Measurements from ENCODE around the gene WFIKKN1.

Gene WFIKKN1

DNA sequence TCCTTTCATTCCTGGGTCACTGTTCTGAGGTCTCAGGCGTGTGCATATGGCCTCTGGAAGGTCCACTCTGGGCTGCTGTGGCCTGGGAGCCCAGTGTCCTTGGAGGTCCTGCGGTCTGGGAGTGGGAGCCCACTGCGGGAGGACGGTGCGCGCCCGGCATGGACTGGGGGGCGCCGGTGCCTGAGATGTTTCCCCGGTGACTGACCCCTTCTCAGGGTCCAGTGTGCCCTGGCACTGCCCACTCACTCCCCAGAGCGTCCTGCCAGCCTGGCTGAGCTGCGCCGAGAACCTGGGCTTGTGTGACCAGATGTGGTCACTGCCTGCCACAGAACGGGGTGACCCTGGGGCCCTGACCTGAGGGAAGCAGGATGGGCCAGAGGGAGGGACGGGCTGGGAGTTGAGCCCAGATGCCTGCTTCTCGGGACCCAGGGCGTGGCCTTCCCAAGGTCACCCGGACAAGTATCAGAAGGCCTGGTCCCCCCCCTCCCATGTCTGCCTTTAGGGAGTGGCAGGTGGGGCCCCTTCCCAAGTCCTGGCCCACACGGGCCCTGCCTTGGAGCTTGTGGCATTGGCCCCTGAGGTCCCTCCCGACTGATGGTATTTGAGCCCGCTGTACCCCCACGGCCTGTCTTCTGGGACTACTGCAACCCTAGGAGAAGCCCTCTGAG lies 43.6 kb downstream of the WFIKKN1 start:
- no peak for DNase-seq (ENCODE audit: low spot score)

DNA sequence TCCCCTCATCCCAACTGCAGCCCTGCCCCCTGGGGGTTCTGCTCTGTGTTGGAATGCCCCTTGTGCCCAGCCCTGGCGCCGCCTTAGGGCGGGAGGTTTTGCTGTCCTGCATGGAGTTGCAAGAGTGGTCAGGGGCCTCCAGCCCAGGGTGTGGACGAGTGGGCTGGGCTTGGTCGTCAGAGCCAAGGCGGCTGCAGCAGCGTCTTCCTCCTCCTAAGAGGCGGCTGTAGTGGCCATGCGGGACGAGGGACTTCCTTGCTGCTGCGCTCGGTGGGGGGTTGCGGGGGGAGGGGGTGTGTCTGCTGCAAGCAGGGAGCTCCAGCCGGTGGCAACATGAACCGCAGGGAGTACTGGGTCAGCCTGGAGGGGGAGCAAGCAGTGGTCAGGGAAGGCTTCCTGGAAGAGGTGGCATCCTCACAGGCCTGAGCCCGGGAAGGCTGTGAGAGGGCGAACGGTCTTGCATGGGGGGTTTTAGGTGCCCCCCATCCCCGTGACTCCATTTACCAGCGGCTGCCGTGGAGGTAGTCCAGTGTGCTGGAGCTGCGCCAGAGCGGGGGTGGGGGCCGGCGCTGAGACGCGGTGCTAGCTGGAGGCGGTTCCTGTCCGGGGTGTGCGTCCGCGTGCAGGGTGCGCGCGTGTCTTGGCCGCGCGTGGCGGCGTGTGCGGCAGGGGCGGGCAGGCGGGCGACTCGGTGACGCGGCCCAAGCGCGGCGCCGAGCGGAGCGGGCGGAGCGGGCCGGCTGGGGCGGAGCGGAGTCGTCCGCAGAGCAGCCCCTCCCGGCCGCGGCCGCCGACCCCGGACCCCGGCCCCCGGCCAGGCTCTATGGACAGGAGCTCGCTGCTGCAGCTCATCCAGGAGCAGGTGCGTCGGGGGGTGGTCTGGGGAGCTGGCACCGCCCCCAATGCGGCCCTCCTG lies 44.4 kb downstream of the WFIKKN1 start, which contains the start of gene RHBDL1:
RHBDL1 (plus strand) TSS at position 704 of the 916 bp plus-strand sequence; CDS start at position 824, 120 bp downstream.
- DNase-seq (ENCODE audit: low spot score), result peak; percentile 48

DNA sequence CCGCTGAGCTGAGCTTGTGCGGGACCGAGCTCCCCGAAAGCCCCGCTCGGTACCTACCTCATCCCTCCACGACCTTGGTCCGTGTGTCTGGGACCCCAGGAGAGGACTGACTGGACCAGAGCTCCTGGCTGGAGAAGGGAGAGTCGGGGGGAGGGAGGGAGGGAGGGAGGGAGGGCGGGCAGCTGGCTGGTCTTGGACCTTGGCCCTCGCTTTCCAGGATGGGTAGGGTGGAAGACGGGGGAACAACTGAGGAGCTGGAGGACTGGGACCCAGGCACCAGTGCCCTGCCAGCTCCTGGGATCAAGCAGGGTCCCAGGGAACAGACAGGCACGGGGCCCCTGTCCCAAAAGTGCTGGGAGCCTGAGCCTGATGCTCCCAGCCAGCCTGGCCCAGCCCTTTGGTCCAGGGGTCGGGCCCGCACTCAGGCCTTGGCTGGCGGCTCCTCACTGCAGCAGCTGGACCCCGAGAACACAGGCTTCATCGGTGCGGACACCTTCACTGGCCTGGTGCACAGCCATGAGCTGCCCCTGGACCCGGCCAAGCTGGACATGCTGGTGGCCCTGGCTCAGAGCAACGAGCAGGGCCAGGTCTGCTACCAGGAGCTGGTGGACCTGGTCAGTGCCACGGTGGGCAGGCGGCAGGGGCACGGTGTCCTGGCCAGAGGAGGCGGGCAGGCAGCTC lies 45.2 kb downstream of the WFIKKN1 start:
- DNase-seq (ENCODE audit: low spot score), result peak; percentile 59

DNA sequence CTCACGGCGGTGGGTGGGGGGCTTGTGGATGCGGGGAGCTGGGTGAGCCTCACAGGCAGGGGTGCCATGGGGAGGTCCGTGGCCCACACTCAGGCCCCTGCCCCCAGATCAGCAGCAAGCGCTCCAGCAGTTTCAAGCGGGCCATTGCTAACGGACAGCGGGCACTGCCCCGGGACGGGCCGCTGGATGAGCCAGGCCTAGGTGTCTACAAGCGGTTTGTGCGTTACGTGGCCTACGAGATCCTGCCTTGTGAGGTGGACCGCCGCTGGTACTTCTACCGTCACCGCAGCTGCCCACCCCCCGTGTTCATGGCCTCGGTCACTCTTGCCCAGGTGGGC lies 45.7 kb downstream of the WFIKKN1 start:
- DNase-seq (ENCODE audit: low spot score), result no peak

DNA sequence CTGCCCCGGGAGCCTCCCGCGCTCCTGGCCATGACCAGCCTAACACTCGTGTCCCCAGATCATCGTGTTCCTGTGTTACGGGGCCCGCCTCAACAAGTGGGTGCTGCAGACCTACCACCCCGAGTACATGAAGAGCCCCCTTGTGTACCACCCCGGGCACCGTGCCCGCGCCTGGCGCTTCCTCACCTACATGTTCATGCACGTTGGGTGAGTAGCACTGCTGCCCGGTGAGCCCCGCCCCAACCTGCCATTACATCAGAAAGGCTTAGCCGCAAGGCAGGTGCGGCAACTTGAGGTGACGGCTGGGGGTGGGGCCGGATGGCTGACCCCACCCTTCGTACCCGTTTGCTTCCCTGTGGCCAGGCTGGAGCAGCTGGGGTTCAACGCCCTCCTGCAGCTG lies 46.1 kb downstream of the WFIKKN1 start:
- no peak for DNase-seq (ENCODE audit: low spot score)

DNA sequence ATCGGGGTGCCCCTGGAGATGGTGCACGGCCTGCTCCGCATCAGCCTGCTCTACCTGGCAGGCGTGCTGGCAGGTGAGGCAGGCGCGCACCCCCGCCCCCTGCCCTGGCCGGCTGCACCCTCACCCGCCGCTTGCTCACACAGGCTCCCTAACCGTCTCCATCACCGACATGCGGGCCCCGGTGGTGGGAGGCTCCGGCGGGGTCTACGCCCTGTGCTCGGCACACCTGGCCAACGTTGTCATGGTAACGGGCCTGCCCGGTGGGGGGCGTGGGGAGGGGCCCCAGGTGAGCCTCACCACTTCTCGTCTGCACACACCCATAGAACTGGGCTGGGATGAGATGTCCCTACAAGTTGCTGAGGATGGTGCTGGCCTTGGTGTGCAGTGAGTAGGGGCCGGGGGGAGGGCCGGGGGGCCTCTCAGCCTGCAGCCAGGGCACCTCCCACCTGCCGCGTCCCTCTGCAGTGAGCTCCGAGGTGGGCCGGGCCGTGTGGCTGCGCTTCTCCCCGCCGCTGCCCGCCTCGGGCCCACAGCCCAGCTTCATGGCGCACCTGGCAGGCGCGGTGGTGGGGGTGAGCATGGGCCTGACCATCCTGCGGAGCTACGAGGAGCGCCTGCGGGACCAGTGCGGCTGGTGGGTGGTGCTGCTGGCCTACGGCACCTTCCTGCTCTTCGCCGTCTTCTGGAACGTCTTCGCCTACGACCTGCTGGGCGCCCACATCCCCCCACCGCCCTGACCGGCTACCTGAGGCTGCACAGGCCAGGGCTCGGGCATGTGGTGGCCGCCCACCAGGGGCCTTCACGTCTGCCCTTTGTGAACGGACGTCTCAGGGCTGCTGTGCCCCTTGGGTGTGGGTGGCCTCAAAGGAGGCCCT lies 46.8 kb downstream of the WFIKKN1 start:
- no peak for DNase-seq (ENCODE audit: low spot score)

DNA sequence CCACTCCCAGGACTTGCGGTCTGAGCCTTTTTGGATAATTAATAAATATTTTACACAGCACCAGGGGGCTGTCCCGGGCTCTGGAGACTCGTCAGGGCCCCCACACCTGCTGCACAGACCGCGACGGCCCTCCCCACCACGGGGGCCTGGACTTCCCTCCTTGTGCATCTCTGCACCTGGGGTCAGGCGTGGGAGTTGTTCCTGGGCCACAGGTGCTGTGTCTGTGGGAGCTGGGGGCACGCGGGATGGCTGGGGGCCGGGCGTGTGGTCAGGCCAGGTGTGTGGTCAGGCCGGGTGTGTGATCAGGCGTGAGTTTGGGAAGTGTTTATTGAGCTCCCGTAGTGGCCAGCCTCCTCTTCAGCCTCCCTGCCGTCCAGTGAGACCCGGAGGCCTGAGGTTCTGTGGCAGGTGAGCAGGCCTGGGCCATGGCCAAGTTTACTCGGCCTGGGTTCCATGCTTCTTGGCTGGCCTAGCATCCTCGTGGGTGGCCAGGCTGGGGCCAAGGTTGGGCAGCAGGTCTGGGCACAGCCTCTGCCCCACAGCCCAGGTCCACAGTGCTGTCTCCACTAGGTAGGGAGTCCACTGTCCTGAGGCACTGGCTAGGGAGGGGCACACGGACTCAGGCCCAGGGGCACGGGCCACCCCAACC lies 47.5 kb downstream of the WFIKKN1 start:
- no peak for DNase-seq (ENCODE audit: low spot score)

DNA sequence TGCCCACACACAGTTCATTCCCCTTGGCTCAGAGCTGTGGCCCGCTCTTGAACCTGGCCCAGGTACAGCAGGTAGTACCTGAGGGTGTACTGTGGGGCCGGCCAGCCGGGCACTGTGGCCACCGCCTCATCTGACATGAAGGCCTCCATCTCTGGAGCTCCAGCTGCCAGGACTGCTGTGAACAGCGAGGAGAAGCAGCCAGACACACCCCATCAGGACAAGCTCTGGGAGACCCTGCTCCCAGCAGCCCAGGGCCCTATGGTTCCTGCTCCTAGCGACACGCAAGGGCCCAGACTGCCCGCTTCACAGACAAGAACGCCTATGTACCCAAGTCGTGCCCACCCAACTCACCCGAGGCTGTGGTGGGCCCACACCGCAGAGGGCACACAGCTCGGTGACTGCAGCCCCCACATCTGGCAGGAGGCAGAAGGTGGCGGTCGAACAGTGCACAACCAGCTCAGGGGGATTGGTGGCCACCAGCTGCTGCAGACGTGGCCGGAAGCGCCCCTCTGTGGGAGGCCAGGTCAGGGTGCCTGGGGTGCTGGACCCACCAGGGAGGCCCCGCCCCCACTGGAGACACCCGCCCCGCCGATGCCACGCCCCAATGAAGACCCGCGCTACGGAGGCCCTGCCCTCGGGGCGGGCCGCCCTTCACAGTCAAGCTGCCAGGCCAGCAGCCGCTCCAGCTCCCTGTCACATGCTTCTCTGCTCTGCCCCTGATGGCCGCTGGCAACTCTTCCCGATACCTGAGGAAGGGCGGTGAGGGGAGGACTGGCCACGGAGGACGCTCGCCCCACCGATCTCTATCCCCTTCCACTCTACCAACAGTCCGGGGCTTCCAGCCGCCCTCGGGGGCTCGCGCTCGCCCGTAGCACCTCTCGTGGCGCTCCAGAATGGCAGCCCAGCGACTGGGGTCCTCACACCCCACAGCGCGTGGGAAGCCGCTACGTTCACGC lies 48.4 kb downstream of the WFIKKN1 start:
- DNase-seq (ENCODE audit: low spot score), result peak; percentile 48

DNA sequence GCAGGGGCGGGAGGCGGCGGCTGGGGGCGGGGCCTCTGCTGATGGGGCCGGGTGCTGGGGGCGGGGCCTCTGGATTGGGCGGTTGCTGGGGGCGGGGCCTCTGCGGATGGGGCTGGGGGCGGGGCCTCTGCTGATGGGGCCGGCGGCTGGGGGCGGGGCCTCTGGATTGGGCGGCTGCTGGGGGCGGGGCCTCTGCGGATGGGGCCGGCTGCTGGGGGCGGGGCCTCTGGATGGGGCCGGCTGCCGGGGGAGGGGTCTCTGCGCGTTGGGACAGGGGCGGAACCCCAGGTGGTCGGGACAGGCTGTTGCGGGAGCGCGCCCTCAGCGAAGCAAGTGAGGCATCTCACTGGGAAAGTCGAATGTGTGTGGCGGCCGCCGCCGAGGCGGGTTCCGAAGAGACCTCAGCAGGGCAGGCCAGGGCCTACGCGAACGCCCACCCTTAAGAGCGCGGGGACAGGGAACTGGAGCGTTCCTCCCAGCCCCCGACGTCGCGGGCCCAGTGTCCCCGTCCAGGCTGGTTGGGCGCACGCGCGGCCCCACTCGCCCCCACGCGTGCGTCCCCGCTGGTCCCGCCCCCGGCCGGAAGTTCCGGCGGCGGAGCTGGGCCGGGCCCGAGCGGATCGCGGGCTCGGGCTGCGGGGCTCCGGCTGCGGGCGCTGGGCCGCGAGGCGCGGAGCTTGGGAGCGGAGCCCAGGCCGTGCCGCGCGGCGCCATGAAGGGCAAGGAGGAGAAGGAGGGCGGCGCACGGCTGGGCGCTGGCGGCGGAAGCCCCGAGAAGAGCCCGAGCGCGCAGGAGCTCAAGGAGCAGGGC lies 49.2 kb downstream of the WFIKKN1 start, which contains the start of gene STUB1:
STUB1 (plus strand) TSS at position 597 of the 811 bp plus-strand sequence; CDS start at position 713, 116 bp downstream.
- peak; percentile 81 for DNase-seq (ENCODE audit: low spot score)

- DNase-seq (ENCODE audit: low spot score), result no peak
These were observed 49.8 kb downstream of the WFIKKN1 start for GRCh38 chr16:680625-680945.

DNA sequence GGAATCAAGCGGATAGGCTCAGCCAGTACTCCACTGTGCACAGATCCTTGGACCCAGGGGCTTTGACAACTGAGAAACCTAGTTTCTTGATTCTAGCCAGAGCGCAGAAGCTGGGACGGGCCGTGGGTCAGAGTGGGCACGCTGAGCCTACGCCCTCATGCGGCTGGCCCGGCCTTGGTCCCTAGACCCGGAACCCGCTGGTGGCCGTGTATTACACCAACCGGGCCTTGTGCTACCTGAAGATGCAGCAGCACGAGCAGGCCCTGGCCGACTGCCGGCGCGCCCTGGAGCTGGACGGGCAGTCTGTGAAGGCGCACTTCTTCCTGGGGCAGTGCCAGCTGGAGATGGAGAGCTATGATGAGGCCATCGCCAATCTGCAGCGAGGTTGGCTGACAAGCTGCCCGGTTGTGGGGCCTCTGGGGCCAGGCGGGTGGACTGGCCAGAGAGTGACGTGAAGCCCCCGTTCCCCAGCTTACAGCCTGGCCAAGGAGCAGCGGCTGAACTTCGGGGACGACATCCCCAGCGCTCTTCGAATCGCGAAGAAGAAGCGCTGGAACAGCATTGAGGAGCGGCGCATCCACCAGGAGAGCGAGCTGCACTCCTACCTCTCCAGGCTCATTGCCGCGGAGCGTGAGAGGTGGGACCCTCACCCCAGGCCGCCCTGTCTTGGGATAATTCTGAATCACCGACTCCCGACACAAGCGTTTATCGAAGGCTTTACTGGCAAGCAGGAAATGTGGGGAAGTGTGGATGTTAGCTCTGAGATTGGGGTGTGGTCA lies 50.4 kb downstream of the WFIKKN1 start:
- no peak for DNase-seq (ENCODE audit: low spot score)

DNA sequence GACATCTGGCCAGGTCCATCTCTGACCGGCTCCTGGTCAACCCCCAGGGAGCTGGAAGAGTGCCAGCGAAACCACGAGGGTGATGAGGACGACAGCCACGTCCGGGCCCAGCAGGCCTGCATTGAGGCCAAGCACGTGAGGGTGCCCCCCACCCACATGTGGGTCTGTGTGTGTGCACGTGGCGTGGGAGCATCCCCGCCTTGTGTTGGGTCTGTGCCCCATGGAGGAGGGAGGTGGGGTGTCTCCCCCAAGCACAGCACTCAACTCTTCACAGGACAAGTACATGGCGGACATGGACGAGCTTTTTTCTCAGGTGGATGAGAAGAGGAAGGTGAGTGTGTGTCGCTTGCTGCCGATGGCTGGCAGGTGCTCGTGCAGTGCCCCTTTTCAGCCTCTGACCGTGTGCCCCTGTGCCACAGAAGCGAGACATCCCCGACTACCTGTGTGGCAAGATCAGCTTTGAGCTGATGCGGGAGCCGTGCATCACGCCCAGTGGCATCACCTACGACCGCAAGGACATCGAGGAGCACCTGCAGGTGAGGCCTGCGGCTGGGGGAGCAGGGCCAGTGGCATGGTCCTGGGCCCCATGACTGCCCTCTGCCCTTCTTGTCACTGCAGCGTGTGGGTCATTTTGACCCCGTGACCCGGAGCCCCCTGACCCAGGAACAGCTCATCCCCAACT lies 51.1 kb downstream of the WFIKKN1 start:
- no peak for DNase-seq (ENCODE audit: low spot score)

DNA sequence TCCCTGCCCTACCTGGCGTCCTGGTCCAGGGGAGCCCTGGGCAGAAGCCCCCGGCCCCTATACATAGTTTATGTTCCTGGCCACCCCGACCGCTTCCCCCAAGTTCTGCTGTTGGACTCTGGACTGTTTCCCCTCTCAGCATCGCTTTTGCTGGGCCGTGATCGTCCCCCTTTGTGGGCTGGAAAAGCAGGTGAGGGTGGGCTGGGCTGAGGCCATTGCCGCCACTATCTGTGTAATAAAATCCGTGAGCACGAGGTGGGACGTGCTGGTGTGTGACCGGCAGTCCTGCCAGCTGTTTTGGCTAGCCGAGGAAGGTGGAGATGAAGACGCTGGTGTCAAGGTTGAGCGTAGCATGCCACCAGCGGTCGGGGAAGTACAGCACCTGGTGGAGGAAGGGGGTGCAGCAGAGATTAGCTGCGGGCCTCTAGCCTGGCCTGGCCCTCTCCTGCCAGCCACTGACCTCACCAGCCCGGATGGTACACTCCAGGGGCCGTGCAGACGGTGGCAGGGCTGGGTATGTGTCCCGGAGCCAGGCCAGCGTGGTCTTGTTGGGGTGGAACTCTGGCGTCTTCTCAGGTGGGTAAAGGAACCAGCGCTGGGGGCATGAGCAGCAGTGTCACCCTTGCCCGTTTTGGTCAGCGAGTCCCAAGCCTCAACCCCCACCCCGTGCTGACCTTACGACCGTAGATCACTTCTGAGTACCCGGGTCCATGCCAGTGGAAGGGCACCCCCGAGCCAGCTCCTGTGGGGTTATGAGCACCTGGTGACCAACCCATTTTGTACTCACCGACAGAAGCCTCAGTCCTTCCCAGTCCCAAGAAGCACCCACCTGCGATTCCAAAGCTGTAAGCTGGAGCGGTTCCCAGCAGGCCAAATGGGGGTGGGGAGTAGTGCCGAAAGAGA lies 52.0 kb downstream of the WFIKKN1 start:
- DNase-seq (ENCODE audit: low spot score), result no peak

DNA sequence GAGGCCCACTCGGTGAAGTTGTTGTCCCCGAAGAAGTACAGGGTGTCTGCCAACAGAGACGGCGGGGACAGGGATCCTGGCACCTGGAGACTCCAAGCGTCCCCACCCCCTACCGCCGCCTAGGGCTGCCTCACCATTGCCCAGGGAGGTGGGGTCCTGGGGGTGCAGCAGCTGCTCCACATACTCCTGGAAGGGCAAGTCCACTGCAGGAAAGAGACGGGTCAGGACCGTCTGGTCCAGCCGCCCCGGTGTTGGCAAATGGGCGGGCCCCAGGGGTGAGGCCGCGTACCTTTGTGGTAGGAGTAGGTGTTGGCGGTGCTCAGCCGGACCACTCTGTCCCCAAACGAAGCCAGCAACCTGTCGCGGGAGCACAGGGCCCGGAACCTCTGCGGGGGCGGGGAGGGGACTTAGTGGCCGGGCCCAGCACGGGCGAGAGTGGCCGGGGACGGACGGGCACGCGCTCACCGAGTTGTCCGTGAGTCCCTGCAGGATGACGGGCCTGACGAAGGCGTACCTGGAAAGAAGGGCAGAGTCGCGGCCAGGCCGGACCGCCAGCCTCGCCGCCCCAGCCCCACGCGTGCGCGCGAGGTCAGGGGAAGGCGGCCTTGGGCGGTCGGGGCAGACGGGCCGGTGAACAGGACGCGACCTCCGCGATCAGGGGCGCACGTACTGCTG lies 52.7 kb downstream of the WFIKKN1 start:
- no peak for DNase-seq (ENCODE audit: low spot score)
